B cell (primary cell): Measurements from ENCODE around the gene TRMT10B. TPM values are rescaled to one million over a fixed set of nuclear protein-coding genes. Genes with fewer than 3 reads are reported as not detected.

ENCODE experiments used
- ATAC-seq: fragments of 200-7000 bp; cut with Tn5 transposase; one replicate; pipeline ENCODE4 v1.10.0; 2021; ENCODE audit warnings: low read depth, mild to moderate bottlenecking, moderate number of reproducible peaks, moderate library complexity
- CTCF ChIA-PET: fragments of 350-600 bp; sonication (Branson Sonifier 250); formaldehyde crosslinking; loops from one replicate; lab custom pipeline; 2021; ENCODE audit warnings: antibody characterized with exemption, inconsistent platforms; lab: Charles Lee
- POLR2A ChIA-PET: fragments of 350-600 bp; sonication (Branson Sonifier 250); formaldehyde crosslinking; loops from one replicate; lab custom pipeline; 2021; ENCODE audit warnings: antibody characterized with exemption; lab: Charles Lee
- DNase-seq: peaks from one replicate; pipeline ENCODE4 v3.0.0; 2013
- H2AFZ ChIP-seq: 2 replicates; pipeline ENCODE4 v1.6.1; 2012; ENCODE audit warnings: mild to moderate bottlenecking, low read depth, low read length; ENCODE audit not compliant: insufficient read depth, poor library complexity, severe bottlenecking
- H3K27ac ChIP-seq, 2 donors: 1 replicate in 1 of 2; 2 replicates in 1 of 2; pipeline ENCODE4 v1.5.1; 2012 to 2013; ENCODE audit warnings: low read length in 2 of 2, mild to moderate bottlenecking in 2 of 2, moderate library complexity in 1 of 2
- H3K27me3 ChIP-seq, 4 experiments: fragments of 200-600 bp in 1 of 4; sonication (generic) in 1 of 4; replicated peaks in 1 of 4; 1 replicate in 2 of 4; 2 replicates in 2 of 4; pipeline versions ENCODE4 v1.6.1 to v1.7.0; 2013 to 2016; ENCODE audit warnings: low read length in 3 of 4, mild to moderate bottlenecking in 2 of 4, mixed read lengths in 1 of 4, moderate library complexity in 1 of 4; ENCODE audit not compliant: insufficient read depth in 4 of 4, control insufficient read depth in 3 of 4; ENCODE audit errors: control extremely low read depth in 1 of 4
- H3K36me3 ChIP-seq, 2 experiments: replicated peaks in 1 of 2; 1 replicate in 1 of 2; 2 replicates in 1 of 2; pipeline versions ENCODE4 v1.6.1 to v1.7.1; 2013; ENCODE audit warnings: low read length in 1 of 2; ENCODE audit not compliant: insufficient read depth in 2 of 2, control insufficient read depth in 1 of 2; ENCODE audit errors: control extremely low read depth in 1 of 2, extremely low read depth in 1 of 2
- H3K4me1 ChIP-seq, 2 donors: fragments of 200-600 bp in 1 of 2; sonication (generic) in 1 of 2; 1 replicate in 1 of 2; 2 replicates in 1 of 2; pipeline versions ENCODE4 v1.5.1 to v1.6.1; 2013 to 2017; ENCODE audit warnings: low read length in 2 of 2; ENCODE audit not compliant: control insufficient read depth in 2 of 2, insufficient read depth in 2 of 2
- H3K4me2 ChIP-seq: replicated peaks from 2 replicates; pipeline ENCODE3; 2012; ENCODE audit warnings: mild to moderate bottlenecking, low read depth, low read length; ENCODE audit not compliant: poor library complexity, severe bottlenecking
- H3K4me3 ChIP-seq, 5 experiments: fragments of 200-600 bp in 1 of 5; sonication (generic) in 1 of 5; 1 replicate in 3 of 5; 2 replicates in 2 of 5; pipeline versions ENCODE4 v1.5.1 to v1.7.0; 2011 to 2016; ENCODE audit warnings: low read length in 4 of 5, mild to moderate bottlenecking in 4 of 5, low read depth in 2 of 5, control low read depth in 1 of 5, moderate library complexity in 1 of 5; ENCODE audit not compliant: insufficient read depth in 1 of 5; ENCODE audit errors: control extremely low read depth in 1 of 5, extremely low read depth in 1 of 5
- H3K79me2 ChIP-seq: fragments of 200-600 bp; sonication (generic); one replicate; pipeline ENCODE4 v1.6.0; 2016; ENCODE audit warnings: low read length; ENCODE audit not compliant: control insufficient read depth, insufficient read depth
- H3K9ac ChIP-seq: fragments of 200-600 bp; sonication (generic); 2 replicates; pipeline ENCODE4 v1.6.1; 2017; ENCODE audit warnings: mild to moderate bottlenecking, low read length, moderate library complexity
- H3K9me3 ChIP-seq, 3 donors: one replicate each; pipeline versions ENCODE4 v1.6.1 to v1.7.1; 2013; ENCODE audit warnings: low read length in 2 of 3; ENCODE audit not compliant: control insufficient read depth in 2 of 3, insufficient read depth in 1 of 3; ENCODE audit errors: control extremely low read depth in 1 of 3
- H4K20me1 ChIP-seq: 2 replicates; pipeline ENCODE4 v1.6.0; 2012; ENCODE audit warnings: mild to moderate bottlenecking, low read length; ENCODE audit not compliant: insufficient read depth, control insufficient read depth, poor library complexity, severe bottlenecking
- H3K27ac Mint-ChIP-seq: one replicate; pipeline ENCODE4 v1.8.0; 2021; ENCODE audit warnings: mixed read lengths
- H3K27me3 Mint-ChIP-seq: one replicate; pipeline ENCODE4 v1.8.0; 2021; ENCODE audit warnings: mixed read lengths
- H3K4me1 Mint-ChIP-seq: one replicate; pipeline ENCODE4 v1.8.0; 2021; ENCODE audit warnings: mixed read lengths
- H3K4me3 Mint-ChIP-seq: one replicate; pipeline ENCODE4 v1.8.0; 2021; ENCODE audit warnings: mixed read lengths
- H3K9me3 Mint-ChIP-seq: one replicate; pipeline ENCODE4 v1.8.0; 2022; ENCODE audit warnings: mixed read lengths; ENCODE audit not compliant: insufficient read depth
- CTCF ChIP-seq: fragments of 200-600 bp; IDR thresholded peaks from one replicate; pipeline ENCODE4 v1.8.0; 2022; ENCODE audit warnings: antibody characterized with exemption, mild to moderate bottlenecking
- EZH2 ChIP-seq: IDR thresholded peaks from 2 replicates; pipeline ENCODE4 v1.6.1; 2012; ENCODE audit warnings: borderline replicate concordance, low read depth, mild to moderate bottlenecking, moderate library complexity, low read length; ENCODE audit not compliant: insufficient read depth, poor library complexity, severe bottlenecking
- WGBS: methylation state at CpG from one replicate; pipeline ENCODE4 v1.1.5; 2013; ENCODE audit warnings: missing lambda C conversion rate; ENCODE audit not compliant: insufficient coverage; 5-methylcytosine and 5-hydroxymethylcytosine counted together
- intact Hi-C: fragments of 100-400 bp; cut with micrococcal nuclease; formaldehyde crosslinking; loops from one replicate; pipeline ENCODE4 v1.10.0; 2022
- polyA plus RNA-seq: library from polyadenylated mRNA; depleted of rRNA; stranded (reverse); fragments of >200 nt; gene quantifications from 2 replicates; pipeline ENCODE4 v1.2.3, GENCODE V29; 2012
- total RNA-seq, 2 donors: library from RNA; stranded (reverse); fragments of 120-200 nt in 1 of 2; gene quantifications; 1 replicate in 1 of 2; 2 replicates in 1 of 2; pipeline versions ENCODE4 v1.2.3 to v1.2.4, GENCODE V29; 2013 to 2022

The TRMT10B gene
- total and polyA plus RNA-seq, 2 donors (not counting 1 experiment from before 2014, with no cell fraction given), result 18.1 to 27.8 TPM

- CTCF ChIA-PET, result no interaction called here
- H3K4me1 ChIP-seq, result no peaks in the 10 kb centered on the region
- H3K4me3 ChIP-seq, result no peak overlapping the region
- no CpG with 5 or more reads among the region's 4 CpGs for WGBS
- ATAC-seq (no peak), DNase-seq (no peak)
- no peak overlapping the region for H3K4me2 ChIP-seq
- no peak overlapping the region for H2AFZ ChIP-seq
- no peaks in the 10 kb centered on the region for H4K20me1 ChIP-seq
- H3K4me3 Mint-ChIP-seq, result no peak overlapping the region
- POLR2A ChIA-PET, result no interaction called here
- TF ChIP-seq EZH2 (no peak), CTCF (no peak)
- no peaks in the 10 kb centered on the region for H3K9me3 ChIP-seq
- H3K27ac ChIP-seq, result no peak overlapping the region
- intact Hi-C loops, result no loop called here
- H3K27ac Mint-ChIP-seq, result no peak overlapping the region
- no peaks in the 10 kb centered on the region for H3K36me3 ChIP-seq
- H3K4me1 Mint-ChIP-seq, result no peaks in the 10 kb centered on the region
- H3K79me2 ChIP-seq, result no peaks in the 10 kb centered on the region
- no peaks in the 10 kb centered on the region for H3K27me3 ChIP-seq
- H3K27me3 Mint-ChIP-seq, result peaks cover 14% of the 10 kb centered on the region
- H3K9ac ChIP-seq, result no peak overlapping the region
- H3K9me3 Mint-ChIP-seq, result no peaks in the 10 kb centered on the region
These were observed 45.9 kb upstream of the TRMT10B start for GRCh38 chr9:37707748-37708147.

- no peak for DNase-seq
- Histone ChIP-seq H4K20me1 (no peaks in the 10 kb centered on the region), H3K27me3 (no peaks in the 10 kb centered on the region), H2AFZ (no peak overlapping the region), H3K27ac (no peak overlapping the region), H3K79me2 (no peaks in the 10 kb centered on the region), H3K4me1 (no peaks in the 10 kb centered on the region), H3K9ac (no peak overlapping the region), H3K36me3 (no peaks in the 10 kb centered on the region), H3K4me2 (no peak overlapping the region), H3K4me3 (no peak overlapping the region), H3K9me3 (no peaks in the 10 kb centered on the region)
- ATAC-seq, result no peak
- Mint-ChIP-seq H3K4me1 (no peaks in the 10 kb centered on the region), H3K4me3 (no peak overlapping the region), H3K27ac (no peak overlapping the region), H3K9me3 (no peaks in the 10 kb centered on the region), H3K27me3 (peaks cover 14% of the 10 kb centered on the region)
- ChIA-PET POLR2A (no interaction called here), CTCF (no interaction called here)
- no peak for TF ChIP-seq EZH2
- no peak for TF ChIP-seq CTCF
- intact Hi-C loops, result no loop called here
- WGBS, result 100% methylated on average over 1 of the region's 3 CpGs
These were observed 43.6 kb upstream of the TRMT10B start for GRCh38 chr9:37710046-37710445.
